ENCODE measurements around the gene C1orf185.

C1orf185 gene

DNA sequence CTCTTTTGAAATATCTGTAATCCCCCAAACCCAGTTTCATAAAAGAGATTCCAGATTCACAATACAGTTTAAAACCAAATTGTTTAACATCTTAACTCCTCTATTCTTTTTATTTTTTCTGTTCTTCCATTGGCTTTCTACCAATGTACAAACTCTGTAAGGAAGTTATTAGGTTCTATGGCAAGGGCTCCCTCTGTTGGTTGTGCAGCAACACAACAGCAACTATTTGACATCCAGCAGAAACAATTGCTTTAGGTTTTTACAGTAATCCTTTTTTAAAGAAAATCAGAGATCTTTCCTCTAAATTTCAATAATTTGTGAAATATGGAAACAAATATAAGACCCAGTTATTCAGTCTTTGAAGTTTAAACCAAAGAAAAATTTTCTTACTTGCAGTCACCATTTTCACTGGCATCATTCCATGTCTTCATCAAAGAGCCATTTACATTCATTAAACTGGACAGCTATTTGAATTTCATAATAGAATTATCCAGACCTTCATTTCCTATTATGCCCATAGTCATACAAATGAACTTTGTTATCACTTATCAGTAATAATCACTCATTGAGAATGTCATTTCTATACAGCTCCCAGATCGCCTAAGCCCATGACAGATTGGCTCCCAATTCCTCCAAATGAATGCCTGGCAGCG is 87.5 kb downstream of the C1orf185 start:
- H3K27me3 ChIP-seq: no peaks in the 10 kb centered on the region
- H3K9ac ChIP-seq: no peak overlapping the region
- H3K4me1 ChIP-seq: peaks cover 0 to 13% (median 4%) of the 10 kb centered on the region in 10 experiments; a peak in 8 of 20 replicates
- TF ChIP-seq Cebpa-rat (IDR thresholded peaks at IDR 0.05): no peak
- H4K20me1 ChIP-seq: no peaks in the 10 kb centered on the region
- no peaks in the 10 kb centered on the region for H3K36me3 ChIP-seq
- no peak overlapping the region for H3K4me2 ChIP-seq
- no peak overlapping the region for H3K27ac ChIP-seq
- no peak overlapping the region for H3K4me3 ChIP-seq
- no peaks in the 10 kb centered on the region for H3K9me3 ChIP-seq (replicated peaks in 1 of 11)

DNA sequence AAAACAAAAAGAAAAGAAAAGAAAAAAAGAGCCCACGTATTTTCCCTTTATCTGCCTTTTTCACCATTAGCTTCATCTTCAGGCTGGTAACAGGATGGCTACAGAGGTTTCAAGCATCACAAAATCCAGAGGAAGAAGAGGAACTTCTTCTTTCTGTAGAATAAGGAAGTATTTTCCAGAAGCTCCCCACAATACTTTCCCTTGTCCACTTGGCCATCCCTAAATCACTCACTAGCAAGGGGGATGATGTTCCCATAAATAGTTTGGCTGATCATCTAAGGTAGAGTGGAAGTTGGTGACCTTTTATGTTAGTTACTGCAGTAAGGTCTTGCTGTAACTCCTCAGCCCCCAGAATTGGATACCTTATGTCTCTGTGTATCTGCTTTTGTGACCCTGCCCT is 88.9 kb downstream of the C1orf185 start:
- H3K27ac ChIP-seq: no peak overlapping the region
- no peak overlapping the region for H3K9ac ChIP-seq
- no peaks in the 10 kb centered on the region for H4K20me1 ChIP-seq
- no peak for TF ChIP-seq Cebpa-rat (IDR thresholded peaks at IDR 0.05)
- H3K27me3 ChIP-seq: no peaks in the 10 kb centered on the region
- H3K4me2 ChIP-seq: peak overlapping the region in 1 of 11 experiments; percentile 36; a peak in 1 of 22 replicates
- H3K4me3 ChIP-seq: no peak overlapping the region
- no peaks in the 10 kb centered on the region for H3K36me3 ChIP-seq
- H3K4me1 ChIP-seq: peaks cover 0 to 13% (median 4%) of the 10 kb centered on the region in 10 experiments; a peak in 8 of 20 replicates
- H3K9me3 ChIP-seq (replicated peaks in 1 of 11): no peaks in the 10 kb centered on the region

DNA sequence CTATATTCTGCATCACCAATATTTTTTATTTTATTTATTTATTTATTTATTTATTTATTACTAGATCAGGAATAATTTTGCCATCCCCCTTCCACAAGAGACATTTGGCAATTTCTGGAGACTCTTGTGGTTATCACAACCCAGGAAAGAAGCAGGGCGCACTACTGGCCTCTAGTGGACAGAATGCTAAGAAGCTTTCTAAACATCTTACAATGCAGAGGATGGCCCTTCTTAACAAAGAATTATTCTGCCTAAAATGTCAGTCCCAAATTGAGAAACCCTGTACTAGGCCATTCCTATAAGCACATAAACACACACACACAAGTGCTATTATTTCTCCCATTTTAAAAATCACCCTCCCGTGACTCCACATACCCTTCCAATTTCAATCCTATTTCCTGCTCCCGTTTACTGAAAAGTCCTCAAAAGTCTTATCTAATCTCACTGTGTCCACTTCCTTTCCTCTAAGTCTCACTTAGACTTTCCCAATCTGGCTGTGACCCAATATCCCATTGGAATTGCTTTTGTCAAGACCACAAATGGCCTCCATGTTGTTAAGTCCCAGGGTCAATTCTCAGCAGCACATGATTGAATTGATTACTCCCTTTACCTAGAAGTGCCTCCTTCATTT is 90.3 kb downstream of the C1orf185 start:
- H3K9me3 ChIP-seq (replicated peaks in 1 of 11): no peaks in the 10 kb centered on the region
- H4K20me1 ChIP-seq: no peaks in the 10 kb centered on the region
- H3K27me3 ChIP-seq: no peaks in the 10 kb centered on the region
- H3K4me1 ChIP-seq: peaks cover 0 to 13% (median 4%) of the 10 kb centered on the region in 10 experiments; a peak in 8 of 20 replicates
- no peaks in the 10 kb centered on the region for H3K36me3 ChIP-seq
- no peak overlapping the region for H3K9ac ChIP-seq
- no peak overlapping the region for H3K27ac ChIP-seq
- H3K4me3 ChIP-seq: no peak overlapping the region
- no peak for TF ChIP-seq Cebpa-rat (IDR thresholded peaks at IDR 0.05)
- H3K4me2 ChIP-seq: no peak overlapping the region

DNA sequence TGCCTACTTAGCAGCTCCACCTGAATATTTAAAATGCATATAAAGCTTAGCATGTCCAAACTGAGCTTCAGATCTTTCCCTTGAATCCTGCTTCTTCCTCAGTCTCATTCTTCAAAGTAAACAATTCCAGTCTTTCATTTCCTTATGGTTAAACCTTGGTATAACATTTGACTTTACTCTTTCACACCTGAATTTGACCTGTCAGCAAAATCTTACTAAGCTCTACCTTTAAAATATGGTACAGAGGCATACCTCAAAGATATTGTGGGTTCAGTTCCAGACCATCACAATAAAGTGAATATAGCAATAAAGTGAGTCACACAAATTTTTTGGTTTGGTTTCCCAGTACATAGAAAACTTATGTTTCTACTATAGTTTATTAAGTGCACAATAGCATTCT is 91.5 kb downstream of the C1orf185 start:
- Histone ChIP-seq H3K27me3 (no peaks in the 10 kb centered on the region), H3K4me1 (peaks cover 0 to 13% (median 4%) of the 10 kb centered on the region in 10 experiments; a peak in 8 of 20 replicates), H3K9ac (no peak overlapping the region), H3K36me3 (no peaks in the 10 kb centered on the region), H3K27ac (no peak overlapping the region), H3K9me3 (replicated peaks in 1 of 11) (no peaks in the 10 kb centered on the region), H3K4me2 (no peak overlapping the region), H3K4me3 (no peak overlapping the region), H4K20me1 (no peaks in the 10 kb centered on the region)
- no peak for TF ChIP-seq Cebpa-rat (IDR thresholded peaks at IDR 0.05)
